Stimulated activated CD4-positive, alpha-beta T cell treated with anti-CD3 and anti-CD28 coated beads, Interleukin-4, amount 100 ng/mL, for 1 hour (primary cell): ENCODE results near the gene LDLR.
"Not testable (repeated sequence)": the region's sequence is repeated elsewhere in the genome, so short reads cannot be mapped to it uniquely, and the experiment has no call there.

Source experiments
- DNase-seq: peaks from one replicate; pipeline ENCODE4 v3.0.0-alpha.2; 2020

LDLR gene

DNA sequence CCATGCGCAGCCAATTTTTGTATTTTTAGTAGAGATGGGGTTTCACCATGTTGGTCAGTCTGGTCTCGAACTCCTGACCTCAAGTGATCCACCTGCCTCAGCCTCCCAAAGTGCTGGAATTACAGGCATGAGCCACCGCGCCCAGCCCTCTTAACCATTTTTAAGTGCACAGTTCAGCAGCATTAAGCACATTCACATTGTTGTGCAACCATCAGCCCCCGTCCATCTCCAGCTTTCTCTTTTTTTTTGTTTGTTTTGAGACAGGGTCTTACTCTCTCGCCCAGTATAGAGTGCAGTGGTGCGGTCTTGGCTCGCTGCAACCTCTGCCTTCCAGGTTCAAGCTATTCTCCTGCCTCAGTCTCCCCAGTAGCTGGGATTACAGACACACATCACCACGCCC lies 12.5 kb upstream of the LDLR start:
- not testable (repeated sequence) for DNase-seq

DNA sequence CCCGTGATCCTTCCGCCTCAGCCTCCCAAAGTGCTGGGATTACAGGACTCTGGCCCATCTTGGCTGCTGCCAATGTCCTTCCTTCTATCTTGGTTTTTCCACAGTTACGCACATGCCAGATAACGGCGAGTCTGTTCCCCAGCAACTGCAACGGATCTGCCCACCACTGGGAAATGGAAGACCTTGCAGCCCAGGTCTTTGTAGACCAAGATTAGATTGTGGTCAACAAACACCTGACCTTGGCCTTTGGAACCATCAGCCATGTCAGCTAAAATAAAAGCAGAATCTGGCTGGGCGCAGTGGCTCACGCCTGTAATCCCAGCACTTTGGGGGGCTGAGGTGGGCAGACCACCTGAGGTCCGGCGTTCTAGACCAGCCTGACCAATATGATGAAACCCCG lies 10.4 kb upstream of the LDLR start:
- DNase-seq, result no peak

DNA sequence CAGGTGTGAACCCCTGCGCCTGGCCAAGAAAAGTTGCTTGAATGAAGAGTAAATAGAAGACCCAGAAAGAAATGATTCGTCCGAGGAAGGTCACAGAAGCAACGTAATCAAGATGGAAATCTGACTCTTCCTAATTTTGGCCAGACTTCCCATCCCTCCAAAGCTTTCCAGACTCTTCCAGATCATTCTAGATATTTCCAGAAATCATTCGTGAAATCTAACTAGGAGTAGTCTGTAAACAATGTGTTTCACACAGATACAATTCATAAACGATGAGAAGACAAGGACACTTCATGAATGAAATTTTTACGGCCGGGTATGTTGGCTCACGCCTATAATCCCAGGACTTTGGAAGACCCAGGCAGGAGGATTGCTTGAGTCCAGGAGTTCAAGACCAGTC lies 9.3 kb upstream of the LDLR start:
- DNase-seq, result no peak

DNA sequence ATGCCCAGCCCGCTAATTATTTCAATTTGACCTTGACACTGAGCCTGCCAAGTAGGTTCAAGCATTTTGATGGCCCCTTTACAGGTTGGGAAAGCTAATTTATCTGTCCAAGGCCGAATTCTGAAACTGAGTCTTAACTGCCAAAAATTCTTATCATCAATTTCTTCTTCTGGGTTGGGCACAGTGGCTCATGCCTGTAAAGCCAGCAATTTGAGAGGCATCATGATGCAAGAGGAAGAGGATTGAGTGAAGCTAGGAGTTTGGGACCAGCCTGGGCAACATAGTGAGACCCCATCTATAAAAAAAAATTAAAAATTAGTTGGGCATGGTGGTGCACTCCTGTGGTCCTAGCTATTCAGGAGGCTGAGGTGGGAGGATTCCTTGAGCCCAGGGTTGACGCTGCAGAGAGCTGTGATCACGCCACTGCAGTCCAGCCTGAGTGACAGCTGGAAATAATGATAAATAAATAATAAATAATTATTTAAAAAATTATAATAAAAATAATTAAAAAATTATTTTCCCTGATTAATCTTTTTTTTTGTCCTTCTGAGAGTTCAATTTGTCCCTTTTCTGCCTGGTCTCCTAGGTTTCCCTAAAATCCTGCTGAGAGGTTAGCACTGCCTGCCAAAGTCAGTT lies 1.3 kb upstream of the LDLR start:
- DNase-seq, result no peak

DNA sequence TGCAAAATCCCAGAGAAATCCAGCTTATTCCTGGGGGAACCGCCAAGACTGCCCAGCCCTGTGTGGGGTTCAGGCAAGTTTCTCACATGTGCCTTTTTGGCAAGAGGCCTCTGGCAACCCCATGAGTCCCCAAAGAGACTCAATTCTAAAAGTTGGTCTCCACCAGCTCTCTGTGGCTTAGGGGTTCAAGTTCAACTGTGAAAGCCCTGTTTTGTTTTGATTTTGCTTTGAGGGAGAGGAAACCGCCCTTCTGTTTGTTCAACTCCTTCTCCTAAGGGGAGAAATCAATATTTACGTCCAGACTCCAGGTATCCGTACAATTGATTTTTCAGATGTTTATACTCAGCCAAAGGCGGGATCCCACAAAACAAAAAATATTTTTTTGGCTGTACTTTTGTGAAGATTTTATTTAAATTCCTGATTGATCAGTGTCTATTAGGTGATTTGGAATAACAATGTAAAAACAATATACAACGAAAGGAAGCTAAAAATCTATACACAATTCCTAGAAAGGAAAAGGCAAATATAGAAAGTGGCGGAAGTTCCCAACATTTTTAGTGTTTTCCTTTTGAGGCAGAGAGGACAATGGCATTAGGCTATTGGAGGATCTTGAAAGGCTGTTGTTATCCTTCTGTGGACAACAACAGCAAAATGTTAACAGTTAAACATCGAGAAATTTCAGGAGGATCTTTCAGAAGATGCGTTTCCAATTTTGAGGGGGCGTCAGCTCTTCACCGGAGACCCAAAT lies 583 bp upstream of the LDLR start:
- DNase-seq, result no peak

DNA sequence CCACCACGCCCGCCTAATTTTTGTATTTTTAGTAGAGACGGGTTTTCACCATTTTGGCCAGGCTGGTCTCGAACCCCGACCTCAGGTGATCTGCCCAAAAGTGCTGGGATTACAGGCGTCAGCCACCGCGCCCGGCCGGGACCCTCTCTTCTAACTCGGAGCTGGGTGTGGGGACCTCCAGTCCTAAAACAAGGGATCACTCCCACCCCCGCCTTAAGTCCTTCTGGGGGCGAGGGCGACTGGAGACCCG lies 676 bp downstream of the LDLR start:
- not testable (repeated sequence) for DNase-seq

DNA sequence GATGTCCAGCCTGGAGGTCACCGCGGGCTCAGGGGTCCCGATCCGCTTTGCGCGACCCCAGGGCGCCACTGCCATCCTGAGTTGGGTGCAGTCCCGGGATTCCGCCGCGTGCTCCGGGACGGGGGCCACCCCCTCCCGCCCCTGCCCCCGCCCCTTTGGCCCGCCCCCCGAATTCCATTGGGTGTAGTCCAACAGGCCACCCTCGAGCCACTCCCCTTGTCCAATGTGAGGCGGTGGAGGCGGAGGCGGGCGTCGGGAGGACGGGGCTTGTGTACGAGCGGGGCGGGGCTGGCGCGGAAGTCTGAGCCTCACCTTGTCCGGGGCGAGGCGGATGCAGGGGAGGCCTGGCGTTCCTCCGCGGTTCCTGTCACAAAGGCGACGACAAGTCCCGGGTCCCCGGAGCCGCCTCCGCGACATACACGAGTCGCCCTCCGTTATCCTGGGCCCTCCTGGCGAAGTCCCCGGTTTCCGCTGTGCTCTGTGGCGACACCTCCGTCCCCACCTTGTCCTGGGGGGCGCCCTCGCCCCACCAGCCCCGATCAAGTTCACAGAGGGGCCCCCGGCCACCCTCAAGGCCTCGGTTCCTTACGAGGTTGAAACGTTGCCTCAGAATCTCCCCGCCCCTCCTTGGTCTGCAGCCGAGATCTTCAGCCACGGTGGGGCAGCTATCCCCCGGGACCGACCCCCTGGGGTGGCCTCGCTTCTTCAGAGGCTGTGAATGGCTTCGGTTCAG lies 1.2 kb downstream of the LDLR start:
- DNase-seq, result peak; percentile 97

DNA sequence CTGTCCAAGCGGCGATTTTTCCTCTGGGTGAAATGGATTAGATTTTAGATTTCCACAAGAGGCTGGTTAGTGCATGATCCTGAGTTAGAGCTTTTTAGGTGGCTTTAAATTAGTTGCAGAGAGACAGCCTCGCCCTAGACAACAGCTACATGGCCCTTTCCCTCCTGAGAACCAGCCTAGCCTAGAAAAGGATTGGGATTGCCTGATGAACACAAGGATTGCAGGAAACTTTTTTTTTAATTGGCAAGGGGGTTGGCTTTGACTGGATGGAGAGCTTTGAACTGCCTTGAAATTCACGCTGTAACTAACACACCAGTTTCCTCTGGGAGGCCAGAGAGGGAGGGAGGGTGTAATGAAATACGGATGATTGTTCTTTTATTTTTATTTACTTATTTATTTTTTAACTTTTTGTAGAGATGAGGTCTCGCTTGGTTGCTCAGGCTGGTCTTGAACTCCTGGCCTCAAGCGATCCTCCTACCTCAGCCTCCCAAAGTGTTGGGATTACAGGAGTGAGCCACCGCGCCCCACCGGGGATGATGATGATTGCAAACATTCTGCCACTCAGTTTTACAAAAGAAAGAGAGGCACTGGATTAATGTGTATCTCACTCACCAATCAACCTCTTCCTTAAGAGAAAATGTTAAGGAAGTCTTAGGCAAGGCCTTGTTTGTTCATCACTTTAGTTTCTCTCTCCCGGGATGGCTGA lies 1.9 kb downstream of the LDLR start:
- DNase-seq, result no peak

DNA sequence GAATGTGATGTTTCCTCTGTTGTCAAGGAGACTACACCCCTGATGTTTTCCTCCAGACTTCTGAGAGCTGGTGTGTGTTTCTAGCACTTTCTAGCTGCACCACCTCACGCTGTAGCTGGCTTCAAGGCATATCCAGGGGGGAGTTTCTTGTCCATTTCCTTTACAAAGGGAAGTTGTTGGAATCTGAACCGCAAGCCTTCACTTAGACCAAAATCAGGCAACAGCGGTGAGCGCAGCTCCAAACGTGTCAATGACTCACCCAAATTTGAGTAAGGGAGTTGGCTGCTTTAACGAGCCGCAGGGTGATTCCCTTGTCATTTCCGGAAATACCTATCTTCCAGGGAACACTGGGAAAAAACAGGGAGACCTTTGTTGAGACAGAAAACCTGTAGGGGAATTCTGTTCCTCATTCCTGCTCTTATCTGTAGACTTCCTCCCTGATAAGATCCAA lies 2.5 kb downstream of the LDLR start:
- DNase-seq, result peak; percentile 38

DNA sequence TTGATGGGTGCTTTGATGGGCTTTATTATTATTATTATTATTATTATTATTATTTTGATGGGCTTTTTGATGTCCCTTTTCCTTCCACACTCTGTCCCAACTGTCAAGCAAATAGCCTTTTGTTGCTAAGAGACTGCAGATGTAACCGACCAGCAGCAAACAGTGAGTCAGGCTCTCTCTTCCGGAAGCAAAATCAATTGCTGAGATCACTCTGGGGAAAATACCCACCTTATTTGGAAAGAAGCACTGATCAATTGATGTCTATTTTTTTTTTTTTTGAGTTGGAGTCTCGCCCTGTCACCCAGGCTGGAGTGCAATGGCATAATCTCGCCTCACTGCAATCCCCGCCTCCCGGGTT lies 2.9 kb downstream of the LDLR start:
- no peak for DNase-seq

DNA sequence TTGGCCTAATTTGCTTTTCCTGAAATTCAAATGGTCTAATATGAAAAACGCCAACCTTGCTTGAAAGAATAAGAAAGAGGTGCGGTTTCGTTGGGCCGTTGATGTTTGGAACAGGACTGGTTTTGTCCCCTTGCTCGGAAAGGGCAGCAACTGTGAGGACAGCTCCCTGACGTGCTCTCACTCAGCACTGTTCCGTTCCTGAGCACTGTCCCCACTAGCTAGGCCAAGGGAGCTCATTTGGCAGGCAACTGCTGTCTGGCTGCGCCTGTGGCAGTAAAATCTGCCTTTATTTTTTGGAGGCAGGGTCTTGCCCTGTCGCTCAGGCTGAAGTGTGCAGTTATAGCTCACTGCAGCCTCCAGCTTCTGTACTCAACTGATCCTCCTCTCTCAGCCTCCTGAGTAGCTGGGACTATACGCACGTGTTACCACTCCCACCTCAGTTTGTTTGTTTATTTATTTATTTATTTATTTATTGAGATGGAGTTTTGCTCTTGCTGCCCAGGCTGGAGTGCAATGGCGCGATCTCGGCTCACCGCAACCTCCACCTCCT lies 4.5 kb downstream of the LDLR start:
- no peak for DNase-seq

DNA sequence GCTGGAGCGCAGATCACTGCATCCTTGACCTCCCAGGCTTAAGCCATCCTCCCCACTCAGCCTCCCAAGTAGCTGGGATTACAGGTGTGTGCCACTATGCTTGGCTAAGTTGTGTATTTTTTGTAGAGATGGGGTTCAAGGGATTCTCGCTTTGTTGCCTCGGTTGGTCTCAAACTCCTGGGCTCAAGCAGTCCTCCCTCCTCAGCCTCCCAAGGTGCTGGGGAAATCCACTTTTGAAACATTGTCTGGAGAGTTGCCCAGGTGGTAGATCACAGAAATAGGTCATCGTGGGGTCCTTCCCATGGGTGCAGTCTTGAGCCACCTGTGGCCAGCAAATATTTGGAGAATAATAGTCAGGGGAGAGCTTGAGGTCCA lies 5.2 kb downstream of the LDLR start:
- no peak for DNase-seq

DNA sequence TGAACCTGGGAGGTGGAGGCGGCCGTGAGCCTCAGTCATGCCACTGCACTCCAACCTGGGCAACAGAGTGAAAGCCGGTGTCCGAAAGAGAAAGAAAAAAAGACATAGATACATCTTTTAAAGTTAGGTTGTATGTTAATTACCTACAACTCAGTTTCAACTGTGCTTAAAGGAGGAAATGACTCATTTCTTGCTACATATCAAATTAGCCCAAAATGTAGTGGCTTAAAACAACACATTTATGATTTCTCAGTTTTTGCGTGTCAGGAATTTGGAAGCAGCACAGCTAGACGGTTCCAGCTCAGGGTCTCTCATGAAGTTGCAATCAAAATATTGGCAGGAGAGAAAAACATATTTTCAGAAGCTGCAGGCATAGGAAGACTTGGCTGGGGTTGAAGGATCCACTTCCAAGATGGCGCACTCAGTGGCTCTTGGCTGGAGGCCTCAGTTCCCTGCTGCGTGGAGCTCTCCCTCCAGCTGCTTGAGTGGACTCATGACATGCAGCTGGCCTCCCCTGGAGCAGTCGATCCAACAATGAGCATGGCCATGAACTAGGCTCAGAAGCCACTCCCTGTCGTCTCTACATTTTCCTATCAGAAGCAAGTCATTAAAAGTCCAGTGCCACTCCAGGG lies 7.1 kb downstream of the LDLR start:
- DNase-seq, result peak; percentile 46

DNA sequence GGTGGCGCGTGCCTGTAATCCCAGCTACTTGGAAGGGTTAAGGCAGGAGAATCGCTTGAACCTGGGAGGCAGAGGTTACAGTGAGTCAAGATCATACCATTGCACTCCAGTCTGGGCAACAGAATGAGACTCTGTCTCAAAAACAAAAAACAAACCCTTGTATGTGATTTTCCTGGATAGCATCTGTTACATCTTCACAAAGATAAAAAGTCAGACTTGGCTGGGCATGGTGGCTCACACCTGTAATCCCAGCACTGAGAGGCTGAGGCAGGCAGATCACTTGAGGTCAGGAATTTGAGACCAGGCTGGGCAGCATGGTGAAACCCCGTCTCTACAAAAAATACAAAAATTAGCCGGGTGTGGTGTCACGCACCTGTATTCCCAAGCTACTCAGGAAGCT lies 8.1 kb downstream of the LDLR start:
- not testable (repeated sequence) for DNase-seq

DNA sequence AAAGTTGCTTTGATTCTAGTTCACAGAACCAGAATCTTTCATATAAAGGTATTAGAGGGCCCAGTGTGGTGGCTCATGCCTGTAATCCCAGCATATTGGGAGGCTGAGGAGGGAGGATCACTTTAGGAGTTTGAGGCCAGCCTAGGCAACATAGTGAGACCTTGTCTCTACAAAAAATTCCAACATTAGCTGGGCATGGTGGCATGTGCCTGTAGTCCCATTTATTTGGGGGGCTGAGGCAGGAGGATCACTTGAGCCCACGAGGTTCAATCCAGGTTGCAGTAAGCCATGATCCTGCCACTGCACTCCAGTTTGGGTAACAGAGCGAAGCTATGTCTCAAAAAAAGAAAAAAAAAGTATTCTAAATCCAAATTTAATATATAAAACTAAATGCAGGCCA lies 9.1 kb downstream of the LDLR start:
- DNase-seq, result no peak

DNA sequence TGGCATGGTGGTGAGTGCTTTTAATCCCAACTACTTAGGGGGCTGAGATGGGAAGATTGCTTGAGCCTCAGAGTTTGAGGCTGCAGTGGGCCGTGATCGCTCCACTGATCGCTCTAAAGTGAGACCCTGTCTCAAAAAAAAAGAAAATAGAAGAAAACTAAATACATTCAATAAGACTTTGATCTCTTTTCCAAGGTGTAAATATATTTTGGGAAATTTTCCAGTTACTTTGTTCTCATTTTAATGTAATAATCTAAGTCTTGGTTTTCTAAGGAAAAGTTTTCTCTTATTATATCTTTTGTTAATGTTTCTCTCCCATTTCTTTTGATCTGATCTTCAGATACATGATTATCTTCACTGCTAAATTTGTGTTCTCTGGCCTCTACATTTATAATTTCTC lies 9.6 kb downstream of the LDLR start:
- no peak for DNase-seq

DNA sequence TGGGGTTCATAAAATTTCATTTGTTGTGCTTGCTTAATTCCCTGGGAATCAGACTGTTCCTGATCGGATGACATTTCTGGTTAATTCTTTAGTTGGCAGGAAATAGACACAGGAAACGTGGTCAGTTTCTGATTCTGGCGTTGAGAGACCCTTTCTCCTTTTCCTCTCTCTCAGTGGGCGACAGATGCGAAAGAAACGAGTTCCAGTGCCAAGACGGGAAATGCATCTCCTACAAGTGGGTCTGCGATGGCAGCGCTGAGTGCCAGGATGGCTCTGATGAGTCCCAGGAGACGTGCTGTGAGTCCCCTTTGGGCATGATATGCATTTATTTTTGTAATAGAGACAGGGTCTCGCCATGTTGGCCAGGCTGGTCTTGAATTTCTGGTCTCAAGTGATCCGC lies 10.8 kb downstream of the LDLR start:
- DNase-seq, result no peak

DNA sequence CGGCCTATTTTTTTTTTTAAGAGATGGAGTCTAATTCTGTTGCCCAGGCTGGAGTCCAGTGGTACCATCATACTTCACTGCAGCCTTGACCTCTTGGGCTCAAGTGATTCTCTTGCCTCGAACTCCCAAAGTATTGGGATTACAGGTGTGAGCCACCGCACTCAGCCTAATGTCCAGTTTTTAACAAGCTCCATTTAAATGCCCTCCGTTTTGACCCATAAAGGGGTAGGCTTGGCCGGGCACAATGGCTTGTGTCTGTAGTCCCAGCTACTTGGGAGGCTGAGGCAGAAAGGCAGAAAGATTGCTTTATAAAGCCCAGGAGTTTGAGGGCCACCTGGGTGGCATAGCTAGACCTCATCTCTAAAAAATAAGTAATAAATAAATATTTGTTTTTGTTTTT lies 11.8 kb downstream of the LDLR start:
- DNase-seq, result no peak

DNA sequence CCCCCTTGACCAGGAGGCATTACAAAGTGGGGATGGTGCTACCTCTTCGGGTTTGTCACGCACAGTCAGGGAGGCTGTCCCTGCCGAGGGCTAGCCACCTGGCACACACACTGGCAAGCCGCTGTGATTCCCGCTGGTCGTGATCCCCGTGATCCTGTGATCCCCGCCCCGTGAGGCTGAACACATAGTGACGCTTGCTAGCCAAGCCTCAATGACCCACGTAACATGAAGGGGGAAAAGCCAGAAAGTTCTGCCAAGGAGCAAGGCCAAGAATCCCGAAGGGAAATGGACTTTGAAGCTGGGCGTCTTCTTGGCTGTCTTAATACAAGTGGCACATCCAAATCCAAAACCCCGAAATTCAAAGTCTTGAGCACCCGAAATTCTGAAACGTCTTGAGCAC lies 13.7 kb downstream of the LDLR start:
- no peak for DNase-seq

DNA sequence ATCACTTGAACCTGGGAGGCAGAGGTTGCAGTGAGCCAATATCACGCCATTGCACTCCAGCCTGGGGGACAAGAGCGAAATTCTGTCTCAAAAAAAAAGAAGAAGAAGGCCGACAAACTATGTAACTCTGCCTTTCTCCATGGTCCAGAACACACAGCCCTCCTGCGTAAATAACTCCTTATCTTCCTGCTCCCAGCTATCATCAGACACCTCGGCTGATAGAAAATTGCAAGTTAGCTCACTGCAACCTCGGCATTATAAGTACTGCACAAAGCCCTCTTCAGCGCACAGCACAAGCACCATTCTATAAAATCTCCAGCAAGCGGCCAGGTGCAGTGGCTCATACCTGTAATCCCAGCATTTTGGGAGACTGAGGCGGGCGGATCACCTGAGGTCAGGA lies 14.4 kb downstream of the LDLR start:
- DNase-seq, result not testable (repeated sequence)

DNA sequence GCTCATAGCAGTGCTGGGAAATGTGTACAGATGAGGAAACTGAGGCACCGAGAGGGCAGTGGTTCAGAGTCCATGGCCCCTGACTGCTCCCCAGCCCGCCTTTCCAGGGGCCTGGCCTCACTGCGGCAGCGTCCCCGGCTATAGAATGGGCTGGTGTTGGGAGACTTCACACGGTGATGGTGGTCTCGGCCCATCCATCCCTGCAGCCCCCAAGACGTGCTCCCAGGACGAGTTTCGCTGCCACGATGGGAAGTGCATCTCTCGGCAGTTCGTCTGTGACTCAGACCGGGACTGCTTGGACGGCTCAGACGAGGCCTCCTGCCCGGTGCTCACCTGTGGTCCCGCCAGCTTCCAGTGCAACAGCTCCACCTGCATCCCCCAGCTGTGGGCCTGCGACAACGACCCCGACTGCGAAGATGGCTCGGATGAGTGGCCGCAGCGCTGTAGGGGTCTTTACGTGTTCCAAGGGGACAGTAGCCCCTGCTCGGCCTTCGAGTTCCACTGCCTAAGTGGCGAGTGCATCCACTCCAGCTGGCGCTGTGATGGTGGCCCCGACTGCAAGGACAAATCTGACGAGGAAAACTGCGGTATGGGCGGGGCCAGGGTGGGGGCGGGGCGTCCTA lies 15.9 kb downstream of the LDLR start:
- no peak for DNase-seq

DNA sequence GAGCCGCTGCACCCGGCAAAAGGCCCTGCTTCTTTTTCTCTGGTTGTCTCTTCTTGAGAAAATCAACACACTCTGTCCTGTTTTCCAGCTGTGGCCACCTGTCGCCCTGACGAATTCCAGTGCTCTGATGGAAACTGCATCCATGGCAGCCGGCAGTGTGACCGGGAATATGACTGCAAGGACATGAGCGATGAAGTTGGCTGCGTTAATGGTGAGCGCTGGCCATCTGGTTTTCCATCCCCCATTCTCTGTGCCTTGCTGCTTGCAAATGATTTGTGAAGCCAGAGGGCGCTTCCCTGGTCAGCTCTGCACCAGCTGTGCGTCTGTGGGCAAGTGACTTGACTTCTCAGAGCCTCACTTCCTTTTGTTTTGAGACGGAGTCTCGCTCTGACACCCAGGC lies 17.2 kb downstream of the LDLR start:
- no peak for DNase-seq

DNA sequence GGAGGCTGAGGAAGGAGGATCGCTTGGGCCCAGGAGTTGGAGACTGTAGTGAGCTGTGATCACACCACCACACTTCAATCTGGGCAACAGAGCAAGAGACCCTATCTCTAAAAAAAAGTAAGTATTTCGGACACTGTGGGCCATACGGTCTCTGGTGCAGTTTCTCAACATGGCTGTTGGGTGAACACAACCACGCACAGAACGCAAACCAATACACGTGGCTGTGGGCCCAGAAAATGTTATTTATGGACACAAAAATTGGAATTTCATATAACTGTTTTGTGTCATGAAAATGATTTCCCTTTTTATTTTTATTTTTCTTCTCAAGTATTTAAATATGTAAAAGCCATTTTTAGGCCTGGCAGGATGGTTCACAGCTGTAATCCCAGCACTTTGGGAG lies 19.5 kb downstream of the LDLR start:
- DNase-seq, result no peak
